ENCODE results near the gene CTTN.
"Not testable (repeated sequence)": the region's sequence is repeated elsewhere in the genome, so short reads cannot be mapped to it uniquely, and the experiment has no call there.

CTTN gene

GRCh38 chr11:70429724-70430521 lies 31.6 kb downstream of the CTTN start:
- DNase-seq (ENCODE audit: low spot score) = no peak

DNA sequence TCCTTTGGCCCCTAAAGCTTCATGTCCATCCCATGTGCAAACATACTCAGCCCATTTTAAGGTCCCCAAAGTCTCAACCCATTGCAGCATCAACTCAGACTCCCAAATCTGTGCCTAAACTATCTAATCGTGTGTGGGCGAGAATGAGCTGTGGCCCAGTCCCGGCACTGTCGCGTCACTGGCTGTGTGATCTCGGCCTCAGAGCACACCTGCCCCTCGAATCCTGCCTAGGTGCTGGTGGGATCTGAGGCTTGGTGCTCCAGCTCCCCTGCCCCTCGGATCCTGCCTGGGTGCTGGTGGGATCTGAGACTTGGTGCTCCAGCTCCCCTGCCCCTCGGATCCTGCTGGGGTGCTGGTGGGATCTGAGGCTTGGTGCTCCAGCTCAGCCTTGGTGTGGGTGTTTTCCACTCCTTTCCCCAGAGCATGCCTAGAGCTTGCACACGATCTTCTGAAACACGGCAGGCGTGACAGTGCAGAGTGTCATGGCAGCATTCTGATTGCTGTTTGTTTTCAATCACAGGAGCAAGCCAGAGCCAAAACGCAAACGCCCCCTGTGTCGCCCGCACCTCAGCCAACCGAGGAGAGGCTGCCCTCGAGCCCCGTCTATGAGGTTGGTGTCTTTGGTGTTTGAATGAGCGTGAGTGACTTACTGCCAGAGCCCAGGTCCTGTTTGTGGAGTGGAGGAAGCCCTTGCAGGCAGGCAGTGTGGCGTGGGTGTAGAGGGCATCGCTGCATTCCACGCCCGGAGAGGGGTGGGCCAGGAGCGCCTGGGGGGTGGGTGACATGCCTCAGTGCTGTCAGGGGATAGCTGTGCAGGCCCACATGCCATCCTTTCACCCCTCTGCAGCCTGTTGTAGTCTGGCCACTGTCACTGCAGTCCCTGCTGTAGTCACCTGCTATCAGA lies 32.6 kb downstream of the CTTN start:
- DNase-seq (ENCODE audit: low spot score) = no peak

DNA sequence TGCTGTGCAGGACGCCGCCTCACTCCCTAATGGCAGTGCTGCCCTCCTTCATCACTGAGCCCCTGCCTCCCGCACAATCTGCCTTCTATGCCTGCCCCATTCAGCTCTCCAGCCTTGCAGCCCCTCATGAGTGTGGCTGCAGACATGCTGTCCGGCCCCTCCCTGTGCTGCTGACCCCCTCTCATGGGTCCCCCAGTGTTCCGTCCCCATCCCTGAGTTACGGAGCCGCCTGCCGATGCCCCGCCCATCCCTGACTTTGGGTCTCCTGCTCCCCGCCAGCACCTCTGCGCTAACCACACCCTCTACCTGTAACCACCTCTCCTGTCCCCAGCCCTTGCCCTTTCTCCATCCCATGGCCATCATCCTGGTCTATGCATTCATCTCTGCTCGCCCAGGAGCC lies 33.3 kb downstream of the CTTN start:
- DNase-seq (ENCODE audit: low spot score) = no peak

GRCh38 chr11:70432065-70432464 lies 33.7 kb downstream of the CTTN start:
- no peak for DNase-seq (ENCODE audit: low spot score)

DNA sequence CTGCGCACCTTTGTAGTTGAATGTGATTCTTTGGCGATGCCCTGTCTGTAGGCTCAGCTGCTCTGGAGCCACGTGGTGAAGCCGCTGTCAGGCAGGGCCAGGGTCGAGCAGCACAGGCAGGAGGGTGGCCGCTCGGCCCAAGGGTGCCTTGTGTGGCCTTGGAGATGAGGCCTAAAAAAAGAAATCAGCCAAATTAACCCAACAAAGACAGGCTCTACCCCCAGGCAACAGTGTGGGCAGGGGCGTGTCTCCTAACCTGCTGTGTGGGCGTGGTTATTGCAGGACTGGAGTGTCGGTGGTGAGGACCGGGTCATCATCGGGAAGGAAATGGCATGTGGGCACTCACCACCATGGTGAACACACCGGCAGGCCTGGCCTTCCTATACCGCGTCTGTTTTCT lies 34.3 kb downstream of the CTTN start:
- no peak for DNase-seq (ENCODE audit: low spot score)

DNA sequence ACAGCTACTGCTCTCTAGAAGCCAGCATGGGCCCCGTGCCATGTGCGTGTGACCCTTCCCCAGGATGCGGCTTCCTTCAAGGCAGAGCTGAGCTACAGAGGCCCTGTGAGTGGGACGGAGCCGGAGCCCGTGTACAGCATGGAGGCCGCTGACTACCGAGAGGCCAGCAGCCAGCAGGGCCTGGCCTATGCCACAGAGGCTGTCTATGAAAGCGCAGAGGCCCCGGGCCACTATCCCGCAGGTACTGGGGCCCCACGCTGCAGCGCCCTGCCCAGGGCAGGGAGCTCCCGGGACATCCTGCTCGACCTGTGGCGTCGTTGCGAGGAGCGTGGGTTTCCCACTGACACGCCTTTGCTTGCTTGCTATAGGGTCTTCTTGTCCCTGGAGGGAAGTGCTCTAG lies 34.7 kb downstream of the CTTN start:
- no peak for DNase-seq (ENCODE audit: low spot score)

DNA sequence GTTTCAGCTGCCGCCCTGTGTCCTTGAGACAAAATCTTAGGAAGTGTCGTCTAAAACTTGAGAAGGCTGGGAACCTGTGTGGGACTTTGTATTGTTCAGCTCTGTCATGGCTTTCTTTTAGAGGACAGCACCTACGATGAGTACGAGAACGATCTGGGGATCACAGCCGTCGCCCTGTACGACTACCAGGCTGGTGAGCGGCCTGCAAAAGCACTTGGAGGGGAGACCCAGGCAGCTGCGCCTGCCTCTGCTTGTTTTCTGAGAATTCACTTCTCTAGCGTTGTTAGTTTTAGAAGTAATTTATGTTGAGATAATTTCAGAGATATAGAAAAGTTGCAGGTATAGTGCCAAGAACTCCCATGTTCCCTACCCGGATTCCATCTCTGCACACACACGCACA lies 35.2 kb downstream of the CTTN start:
- DNase-seq (ENCODE audit: low spot score) = no peak

GRCh38 chr11:70433966-70434812 lies 35.9 kb downstream of the CTTN start:
- no peak for DNase-seq (ENCODE audit: low spot score)

- no peak for DNase-seq (ENCODE audit: low spot score)
Observed at GRCh38 chr11:70434813-70435278, 36.5 kb downstream of the CTTN start.

GRCh38 chr11:70435361-70435760 lies 37.0 kb downstream of the CTTN start:
- no peak for DNase-seq (ENCODE audit: low spot score)

GRCh38 chr11:70435765-70436500 lies 37.6 kb downstream of the CTTN start:
- DNase-seq (ENCODE audit: low spot score) = no peak

DNA sequence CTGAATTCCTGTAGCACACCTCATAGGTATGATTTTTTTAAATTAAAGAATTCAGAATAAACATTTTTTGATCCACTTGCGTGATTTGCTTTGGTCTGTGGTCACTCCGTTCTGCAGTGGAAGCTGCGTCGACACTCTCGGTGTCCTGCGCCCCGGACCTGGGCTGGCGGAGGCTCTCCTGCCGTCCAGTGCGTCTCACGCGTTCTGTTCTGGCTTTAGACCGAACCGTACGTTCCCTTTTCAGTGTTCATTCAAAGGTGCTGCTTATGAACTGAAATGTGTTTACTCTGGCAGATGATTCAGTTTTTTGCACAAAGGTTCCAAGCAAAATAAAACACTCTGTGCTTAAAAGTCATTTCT lies 38.2 kb downstream of the CTTN start:
- DNase-seq (ENCODE audit: low spot score) = no peak

GRCh38 chr11:70437111-70437784 lies 38.9 kb downstream of the CTTN start:
- DNase-seq (ENCODE audit: low spot score) = no peak

- DNase-seq (ENCODE audit: low spot score) = no peak
Observed at GRCh38 chr11:70440206-70440605, 41.9 kb downstream of the CTTN start.

GRCh38 chr11:70443773-70444030 lies 45.4 kb downstream of the CTTN start:
- DNase-seq (ENCODE audit: low spot score) = no peak

GRCh38 chr11:70445091-70445490 lies 46.8 kb downstream of the CTTN start:
- DNase-seq (ENCODE audit: low spot score) = no peak

DNA sequence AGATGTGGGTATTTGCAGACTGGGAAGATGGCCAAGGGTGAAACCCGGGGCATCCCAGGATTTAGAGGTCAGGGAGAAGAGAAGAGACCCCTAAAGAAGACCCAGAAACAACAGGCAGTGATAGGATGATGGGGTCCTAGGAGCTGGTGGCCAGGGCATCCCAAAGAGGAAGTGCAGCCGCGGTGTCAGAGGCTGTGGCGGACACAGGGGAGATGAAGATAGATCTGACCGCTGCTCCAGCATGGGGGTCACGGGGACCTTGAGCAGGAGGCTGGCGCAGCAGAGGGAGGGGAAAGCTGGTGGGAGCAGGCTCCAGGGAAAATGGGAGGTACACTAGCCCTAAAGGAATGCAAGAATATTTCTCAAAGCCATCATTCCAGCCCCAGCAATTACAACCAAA lies 47.3 kb downstream of the CTTN start:
- no peak for DNase-seq (ENCODE audit: low spot score)

- no peak for DNase-seq (ENCODE audit: low spot score)
Observed at GRCh38 chr11:70448983-70449567, 50.7 kb downstream of the CTTN start.

- no peak for DNase-seq (ENCODE audit: low spot score)
Observed at GRCh38 chr11:70454197-70454767, 56.0 kb downstream of the CTTN start.

- DNase-seq (ENCODE audit: low spot score) = not testable (repeated sequence)
Observed at GRCh38 chr11:70454811-70455210, 56.5 kb downstream of the CTTN start.

DNA sequence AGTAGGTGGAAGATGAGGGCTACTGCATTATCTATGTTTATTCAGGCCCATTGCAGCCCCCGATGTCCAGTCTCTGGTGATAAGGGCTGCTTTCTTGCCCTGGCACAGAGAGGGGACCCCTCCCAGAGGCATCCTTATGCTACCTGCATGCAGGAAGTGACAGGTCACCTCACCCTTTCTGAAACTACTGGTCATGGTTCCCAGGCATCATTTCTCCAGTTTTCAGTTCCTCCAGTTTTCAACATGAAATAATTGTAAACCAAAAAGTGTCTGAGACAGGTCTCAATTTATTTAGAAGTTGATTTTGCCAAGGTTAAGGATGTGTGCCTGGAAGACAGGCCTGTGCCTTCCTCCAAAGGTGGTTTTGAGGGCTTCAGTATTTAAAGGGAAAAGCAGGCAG lies 57.0 kb downstream of the CTTN start:
- DNase-seq (ENCODE audit: low spot score) = no peak
